Posterior vena cava (tissue), 2 donors: ENCODE results near the gene FCAR. TPM values are rescaled to one million over a fixed set of nuclear protein-coding genes. Genes with fewer than 3 reads are reported as not detected.
"Not testable (repeated sequence)": the region's sequence is repeated elsewhere in the genome, so short reads cannot be mapped to it uniquely, and the experiment has no call there.

Experiments used
- DNase-seq: peaks from one replicate; pipeline ENCODE4 v3.0.0-alpha.2; 2020; ENCODE audit warnings: low spot score
- intact Hi-C, 2 donors: fragments of 100-400 bp; cut with DNase I; formaldehyde crosslinking; loops; one replicate each; pipeline versions ENCODE4 v1.14.1 to v1.14.2; 2022 to 2023
- long read RNA-seq, 2 donors: library from polyadenylated mRNA; unstranded; transcript quantifications; one replicate each; pipeline ENCODE4 v2.0.0, GENCODE V29; 2020 to 2021
- total RNA-seq, 2 donors: library from RNA; stranded (reverse); fragmentation: NEBNext Ultra II Directional; extraction: Animal tissue kit (Norgen Biotek cat#: 25700); gene quantifications; one replicate each; pipeline ENCODE4 v1.2.1, GENCODE V29; 2021
- donor health status: DM: yes; HTN: yes; CAD: no.
- donor health status: DM: yes; HTN: yes; CAD: no.

Gene FCAR
- total RNA-seq, result 1 to 10 TPM; 2.0 to 5.8 TPM
- long read RNA-seq, donor 1, result 0 reads
- long read RNA-seq, donor 2, result 0 reads

- intact Hi-C loops, result no loop called here
- no peak for DNase-seq
Observed at GRCh38 chr19:54873990-54874389, at the start of gene FCAR. TSS of gene FCAR (plus strand) at chr19:54874235. CDS start at chr19:54874290, 55 bp downstream.

DNA sequence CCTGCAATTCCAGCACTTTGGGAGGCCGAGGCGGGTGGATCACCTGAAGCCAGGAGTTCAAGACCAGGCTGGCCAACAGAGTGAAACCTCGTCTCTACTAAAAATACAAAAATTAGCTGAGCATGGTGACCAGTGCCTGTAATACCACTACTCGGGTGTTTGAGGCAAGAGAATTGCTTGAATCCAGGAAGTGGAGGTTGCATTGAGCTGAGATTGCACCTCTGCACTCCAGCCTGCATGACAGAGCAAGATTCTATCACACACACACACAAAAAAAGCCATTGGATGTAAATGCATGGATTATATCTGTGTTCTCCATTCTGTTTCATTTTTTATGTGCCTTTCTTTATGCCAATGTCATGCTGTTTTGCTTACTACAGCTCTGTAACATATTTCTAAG is 49.6 kb upstream of the FCAR start:
- DNase-seq, intact Hi-C loops: not testable (repeated sequence)

DNA sequence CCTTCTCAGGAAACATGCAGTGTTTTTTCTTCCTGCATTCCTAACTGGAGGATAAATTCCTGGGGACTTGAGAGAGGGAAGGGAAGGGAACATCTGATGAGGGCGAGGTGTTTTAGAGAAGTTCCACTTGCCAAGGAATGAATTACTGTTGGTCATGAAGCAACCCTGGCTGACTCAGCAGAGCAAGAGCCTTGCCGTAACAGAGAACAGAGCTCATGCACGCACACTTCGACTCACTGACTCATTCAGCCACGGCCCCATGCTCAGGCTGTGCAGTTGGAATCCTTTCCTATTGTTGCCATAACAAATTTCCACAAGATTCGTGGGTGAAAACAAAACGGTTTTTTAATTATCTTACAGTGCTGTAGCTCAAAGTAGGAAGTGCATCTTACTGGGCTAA is 48.7 kb upstream of the FCAR start:
- DNase-seq, intact Hi-C loops: not testable (repeated sequence)

DNA sequence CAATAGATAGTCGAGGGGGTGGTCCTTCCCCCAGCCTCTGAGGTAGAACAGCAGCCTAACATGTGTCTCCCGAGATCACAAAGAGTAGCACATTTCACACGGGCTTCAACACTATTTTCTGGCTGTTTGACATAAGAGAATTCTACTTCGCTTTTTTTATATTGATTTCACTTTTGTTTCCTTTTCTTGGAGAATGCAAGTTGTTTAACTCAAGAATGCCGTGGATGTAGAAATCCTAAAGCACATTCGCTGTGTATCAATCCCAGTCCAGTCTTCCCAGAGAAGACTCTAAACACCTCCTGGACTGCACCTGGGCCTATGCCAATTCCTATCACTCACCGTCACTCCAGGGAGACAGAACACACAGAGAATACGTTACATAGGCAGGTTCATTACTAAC is 46.0 kb upstream of the FCAR start:
- DNase-seq, intact Hi-C loops: not testable (repeated sequence)

DNA sequence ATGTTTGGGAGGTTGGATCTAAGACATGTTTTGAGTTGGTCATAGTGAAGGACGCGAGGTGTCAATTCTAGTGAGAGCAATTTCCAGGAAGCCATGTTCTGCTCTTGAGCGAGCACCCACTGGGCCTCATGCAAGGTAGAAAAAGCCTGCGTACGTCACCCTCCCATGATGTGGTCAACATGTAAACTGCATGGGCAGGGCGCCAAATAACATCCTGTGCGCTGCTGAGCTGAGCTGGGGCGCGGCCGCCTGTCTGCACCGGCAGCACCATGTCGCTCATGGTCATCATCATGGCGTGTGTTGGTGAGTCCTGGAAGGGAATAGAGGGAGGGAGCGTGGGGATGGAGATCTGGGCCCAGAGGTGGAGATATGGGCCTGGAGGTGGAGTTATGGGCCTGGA is 41.5 kb upstream of the FCAR start, which contains the start of gene KIR2DS4:
TSS of gene KIR2DS4 (plus strand) at position 181 of the 400 bp plus-strand sequence.
- DNase-seq, intact Hi-C loops: not testable (repeated sequence)

- intact Hi-C loops, DNase-seq: not testable (repeated sequence)
Observed at GRCh38 chr19:54835126-54835525, 38.9 kb upstream of the FCAR start.

DNA sequence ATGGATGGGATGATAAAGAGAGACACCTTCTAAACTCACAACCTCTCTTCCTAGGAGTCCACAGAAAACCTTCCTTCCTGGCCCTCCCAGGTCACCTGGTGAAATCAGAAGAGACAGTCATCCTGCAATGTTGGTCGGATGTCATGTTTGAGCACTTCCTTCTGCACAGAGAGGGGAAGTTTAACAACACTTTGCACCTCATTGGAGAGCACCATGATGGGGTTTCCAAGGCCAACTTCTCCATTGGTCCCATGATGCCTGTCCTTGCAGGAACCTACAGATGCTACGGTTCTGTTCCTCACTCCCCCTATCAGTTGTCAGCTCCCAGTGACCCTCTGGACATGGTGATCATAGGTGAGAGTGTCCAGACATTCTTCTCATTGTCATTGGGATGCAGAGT is 36.5 kb upstream of the FCAR start:
- intact Hi-C loops, DNase-seq: not testable (repeated sequence)

DNA sequence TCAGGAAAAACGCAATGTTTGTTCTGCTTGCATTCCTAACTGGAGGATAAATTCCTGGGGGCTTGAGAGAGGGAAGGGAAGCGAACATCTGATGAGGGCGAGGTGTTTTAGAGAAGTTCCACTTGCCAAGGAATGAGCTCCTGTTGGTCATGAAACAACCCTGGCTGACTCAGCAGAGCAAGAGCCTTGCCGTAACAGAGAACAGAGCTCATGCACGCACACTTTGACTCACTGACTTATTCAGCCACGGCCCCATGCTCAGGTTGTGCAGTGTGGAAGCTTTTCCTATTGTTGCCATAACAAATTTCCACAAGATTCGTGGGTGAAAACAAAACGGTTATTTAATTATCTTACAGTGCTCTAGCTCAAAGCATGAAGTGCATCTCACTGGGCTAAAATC is 30.9 kb upstream of the FCAR start:
- intact Hi-C loops, DNase-seq: not testable (repeated sequence)

DNA sequence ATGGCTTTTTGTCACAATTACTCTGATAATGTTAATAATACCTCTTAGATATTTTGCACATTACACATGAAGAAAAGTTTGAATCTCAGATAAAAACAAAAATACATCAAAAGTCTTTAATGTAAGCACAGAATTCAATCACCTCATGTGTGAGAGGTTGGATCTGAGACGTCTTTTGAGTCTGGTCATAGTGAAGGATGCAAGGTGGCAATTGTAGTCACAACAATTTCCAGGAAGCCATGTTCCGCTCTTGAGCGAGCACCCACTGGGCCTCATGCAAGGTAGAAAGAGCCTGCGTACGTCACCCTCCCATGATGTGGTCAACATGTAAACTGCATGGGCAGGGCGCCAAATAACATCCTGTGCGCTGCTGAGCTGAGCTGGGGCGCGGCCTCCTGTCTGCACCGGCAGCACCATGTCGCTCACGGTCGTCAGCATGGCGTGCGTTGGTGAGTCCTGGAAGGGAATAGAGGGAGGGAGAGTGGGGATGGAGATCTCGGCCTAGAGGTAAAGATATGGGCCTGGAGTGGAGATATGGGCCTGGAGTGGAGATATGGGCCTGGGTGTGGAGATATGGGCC is 23.9 kb upstream of the FCAR start, which contains the start of gene KIR3DL2:
TSS of gene KIR3DL2 (plus strand) at position 383 of the 580 bp plus-strand sequence. CDS start at position 416, 33 bp downstream.
- DNase-seq, intact Hi-C loops: not testable (repeated sequence)

GRCh38 chr19:54850930-54851329 is 23.1 kb upstream of the FCAR start:
- intact Hi-C loops, result no loop called here
- DNase-seq, result no peak

DNA sequence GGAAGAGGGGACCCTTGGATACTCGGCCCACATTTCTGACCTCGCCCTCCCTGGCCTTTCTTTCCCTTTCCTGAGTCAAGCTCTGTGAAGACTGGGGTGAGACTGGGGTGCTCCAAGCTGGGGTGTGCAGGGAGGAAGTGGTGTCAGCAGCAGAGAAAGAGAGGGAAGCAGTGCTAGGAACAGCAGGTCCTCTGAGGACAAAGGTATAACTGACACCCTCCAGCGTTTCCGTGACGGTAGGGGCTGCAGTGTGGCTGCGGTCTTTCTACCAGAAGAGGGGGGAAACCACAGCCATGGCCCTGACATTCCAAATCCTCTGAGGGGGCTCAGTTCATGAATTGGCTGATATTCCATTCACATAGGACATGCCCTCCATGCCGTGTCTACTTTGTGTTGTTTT is 22.7 kb upstream of the FCAR start:
- intact Hi-C loops, result no loop called here
- DNase-seq, result no peak

DNA sequence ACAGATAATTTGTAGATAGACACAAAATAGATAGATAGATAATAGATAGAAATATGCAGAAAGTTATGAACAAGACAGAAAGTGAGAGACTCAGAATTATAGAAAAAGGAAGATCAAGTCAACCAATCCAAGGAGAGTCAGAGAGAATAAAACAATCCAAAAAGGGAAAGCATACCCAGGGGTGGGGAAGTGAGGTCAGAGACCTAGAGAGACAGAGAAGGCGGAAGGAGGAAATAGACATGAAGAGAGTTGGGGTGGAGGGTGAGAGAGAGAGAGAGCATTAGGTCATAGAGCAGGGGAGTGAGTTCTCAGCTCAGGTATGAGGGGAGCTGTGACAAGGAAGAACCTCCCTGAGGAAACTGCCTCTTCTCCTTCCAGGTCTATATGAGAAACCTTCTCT is 18.8 kb upstream of the FCAR start:
- intact Hi-C loops, DNase-seq: not testable (repeated sequence)

DNA sequence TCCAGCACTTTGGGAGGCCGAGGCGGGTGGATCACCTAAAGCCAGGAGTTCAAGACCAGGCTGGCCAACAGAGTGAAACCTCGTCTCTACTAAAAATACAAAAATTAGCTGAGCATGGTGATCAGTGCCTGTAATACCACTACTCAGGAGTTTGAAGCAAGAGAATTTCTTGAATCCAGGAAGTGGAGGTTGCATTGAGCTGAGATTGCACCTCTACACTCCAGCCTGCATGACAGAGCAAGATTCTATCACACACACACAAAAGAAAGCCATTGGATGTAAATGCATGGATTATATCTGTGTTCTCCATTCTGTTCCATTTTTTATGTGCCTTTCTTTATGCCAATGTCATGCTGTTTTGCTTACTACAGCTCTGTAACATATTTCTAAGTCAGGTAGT is 15.6 kb upstream of the FCAR start:
- DNase-seq, intact Hi-C loops: not testable (repeated sequence)

DNA sequence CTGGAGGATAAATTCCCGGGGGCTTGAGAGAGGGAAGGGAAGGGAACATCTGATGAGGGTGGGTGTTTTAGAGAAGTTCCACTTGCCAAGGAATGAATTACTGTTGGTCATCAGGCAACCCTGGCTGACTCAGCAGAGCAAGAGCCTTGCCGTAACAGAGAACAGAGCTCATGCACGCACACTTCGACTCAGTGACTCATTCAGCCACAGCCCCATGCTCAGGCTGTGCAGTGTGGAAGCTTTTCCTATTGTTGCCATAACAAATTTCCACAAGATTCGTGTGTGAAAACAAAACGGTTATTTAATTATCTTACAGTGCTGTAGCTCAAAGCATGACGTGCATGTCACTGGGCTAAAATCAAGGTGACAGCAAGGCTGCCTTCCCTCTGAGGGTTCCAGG is 14.6 kb upstream of the FCAR start:
- intact Hi-C loops, DNase-seq: not testable (repeated sequence)

DNA sequence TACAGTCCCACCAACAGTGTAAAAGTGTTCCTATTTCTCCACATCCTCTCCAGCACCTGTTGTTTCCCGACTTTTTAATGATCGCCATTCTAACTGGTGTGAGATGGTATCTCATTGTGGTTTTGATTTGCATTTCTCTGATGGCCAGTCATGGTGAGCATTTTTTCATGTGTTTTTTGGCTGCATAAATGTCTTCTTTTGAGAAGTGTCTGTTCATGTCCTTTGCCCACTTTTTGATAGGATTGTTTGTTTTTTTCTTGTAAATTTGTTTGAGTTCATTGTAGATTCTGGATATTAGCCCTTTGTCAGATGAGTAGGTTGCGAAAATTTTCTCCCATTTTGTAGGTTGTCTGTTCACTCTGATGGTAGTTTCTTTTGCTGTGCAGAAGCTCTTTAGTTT is 10.6 kb upstream of the FCAR start:
- DNase-seq, intact Hi-C loops: not testable (repeated sequence)

- no peak for DNase-seq
- intact Hi-C loops, result no loop called here
Observed at GRCh38 chr19:54871696-54872095, 2.3 kb upstream of the FCAR start.

DNA sequence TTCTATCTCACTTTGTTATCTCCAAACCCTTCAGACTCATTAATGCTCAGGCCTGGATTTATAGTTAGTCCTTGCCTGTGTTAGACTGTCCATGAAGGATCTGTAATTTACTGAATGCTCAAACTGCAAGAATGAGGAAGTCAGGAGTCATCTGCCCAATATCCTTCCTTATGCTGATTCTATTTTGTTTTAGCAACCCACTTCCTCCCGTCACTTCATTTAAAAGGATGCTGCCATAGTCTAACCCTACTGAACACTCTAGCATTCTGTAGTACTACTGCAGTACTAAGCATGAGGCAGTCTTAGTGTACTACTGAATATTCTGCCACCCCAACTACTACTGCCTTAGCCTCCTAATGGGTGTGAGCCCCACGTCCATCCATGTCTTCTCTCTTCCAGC is 1.5 kb downstream of the FCAR start:
- intact Hi-C loops, result no loop called here

DNA sequence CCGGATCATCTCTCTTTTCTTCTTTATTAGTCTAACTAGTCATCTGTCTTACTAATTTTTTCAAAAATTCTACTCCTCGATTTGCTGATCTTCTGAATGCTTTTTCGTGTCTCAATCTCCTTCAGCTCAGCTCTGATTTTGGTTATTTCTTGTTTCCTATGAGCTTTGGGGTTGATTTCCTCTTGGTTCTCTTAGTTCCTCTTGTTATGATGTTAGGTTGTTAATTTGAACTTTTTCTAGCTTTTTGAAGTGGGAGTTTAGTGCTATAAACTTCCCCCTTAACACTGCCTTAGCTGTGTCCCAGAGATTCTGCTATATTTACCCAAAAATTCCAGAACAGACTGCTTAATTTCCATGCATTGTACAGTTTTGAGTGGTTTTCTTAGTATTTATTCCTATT is 3.4 kb downstream of the FCAR start:
- intact Hi-C loops, result no loop called here
- DNase-seq, result no peak

More for the DNA sequence above, 1.5 kb downstream of the FCAR start:
- DNase-seq, result no peak

DNA sequence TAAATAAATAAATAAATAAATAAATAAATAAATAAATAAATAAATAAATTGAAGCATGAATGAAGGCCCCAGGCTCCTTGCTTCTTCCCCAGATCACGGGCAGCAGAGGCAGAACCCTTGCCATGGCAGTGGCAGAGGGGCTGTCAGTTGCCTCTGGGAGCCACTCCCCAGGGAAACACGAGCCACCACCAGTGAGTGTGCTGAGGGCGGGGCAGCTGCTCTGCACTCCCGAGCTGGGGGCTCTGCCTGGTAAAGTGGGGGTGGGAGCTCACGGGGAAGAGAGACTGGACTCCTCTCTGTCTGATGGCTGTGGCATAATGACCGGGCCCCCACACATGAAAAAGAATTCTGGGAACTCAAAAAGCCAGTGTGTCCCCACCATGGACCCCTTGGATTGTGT is 7.8 kb downstream of the FCAR start:
- intact Hi-C loops, result no loop called here
- no peak for DNase-seq

DNA sequence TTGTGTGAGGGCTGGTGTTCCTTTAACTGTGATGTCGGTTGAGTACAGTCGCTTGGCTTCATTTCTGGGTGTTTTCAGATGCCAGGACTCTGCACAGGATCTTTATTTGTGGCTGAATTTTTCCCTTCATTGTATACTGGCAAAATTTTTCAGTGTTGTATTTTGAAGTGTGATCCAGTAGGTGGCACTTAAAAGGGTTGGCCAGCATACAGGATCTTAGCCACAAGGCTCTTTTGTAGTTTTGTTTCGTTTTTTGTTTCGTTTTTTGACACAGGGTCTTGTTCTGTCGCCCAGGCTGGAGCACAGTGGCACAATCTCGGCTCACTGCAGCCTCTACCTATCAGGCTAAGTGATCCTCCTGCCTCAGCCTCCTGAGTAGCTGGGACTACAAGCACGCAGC is 8.7 kb downstream of the FCAR start:
- no peak for DNase-seq
- intact Hi-C loops, result no loop called here

- intact Hi-C loops, result no loop called here
- no peak for DNase-seq
Observed at GRCh38 chr19:54883228-54883627, 9.2 kb downstream of the FCAR start.
